Skeletal muscle tissue (tissue), 4 donors: ENCODE measurements around the gene DHRS7B. TPM values are rescaled to one million over a fixed set of nuclear protein-coding genes. Genes with fewer than 3 reads are reported as not detected.

Experiments
- H3K27ac ChIP-seq: one replicate; pipeline ENCODE4 v1.7.0; 2013; ENCODE audit warnings: mild to moderate bottlenecking, low read depth, low read length, inconsistent platforms
- H3K27me3 ChIP-seq, 3 donors: one replicate each; pipeline ENCODE4 v1.7.0; 2013; ENCODE audit warnings: low read length in 3 of 3; ENCODE audit not compliant: control insufficient read depth in 3 of 3, insufficient read depth in 3 of 3
- H3K36me3 ChIP-seq, 3 donors: one replicate each; pipeline ENCODE4 v1.7.0; 2013; ENCODE audit warnings: low read length in 3 of 3; ENCODE audit not compliant: control insufficient read depth in 3 of 3, insufficient read depth in 3 of 3
- H3K4me1 ChIP-seq, 3 donors: one replicate each; pipeline ENCODE4 v1.7.0; 2013; ENCODE audit warnings: low read length in 3 of 3, mild to moderate bottlenecking in 3 of 3; ENCODE audit not compliant: control insufficient read depth in 3 of 3, insufficient read depth in 3 of 3
- H3K4me3 ChIP-seq, 3 donors: one replicate each; pipeline ENCODE4 v1.7.0; 2013; ENCODE audit warnings: low read length in 3 of 3
- H3K9ac ChIP-seq, 3 donors: one replicate each; pipeline ENCODE4 v1.7.0; 2013; ENCODE audit warnings: low read length in 3 of 3, mild to moderate bottlenecking in 3 of 3, moderate library complexity in 2 of 3, low read depth in 1 of 3
- H3K9me3 ChIP-seq, 3 donors: one replicate each; pipeline ENCODE4 v1.7.0; 2013; ENCODE audit warnings: low read length in 3 of 3; ENCODE audit not compliant: control insufficient read depth in 3 of 3
- total RNA-seq: library from RNA; depleted of rRNA; stranded (reverse); fragments of >200 nt; gene quantifications from one replicate; pipeline ENCODE4 v1.2.3, GENCODE V29; 2014
- donor health status: Osteomylitis.

The DHRS7B gene
- total RNA-seq, 1 donor from 2014 or later, result 29.7 TPM

GRCh38 chr17:21210411-21211076 is 83.8 kb downstream of the DHRS7B start:
- Histone ChIP-seq H3K4me1 (peaks cover 66 to 79% (median 68%) of the 10 kb centered on the region in 3 donors), H3K27ac (peak overlapping the region; percentile 89), H3K9me3 (no peaks in the 10 kb centered on the region), H3K9ac (peak overlapping the region in 2 of 3 donors; percentile 51 to 82), H3K36me3 (peaks cover 3 to 16% (median 9%) of the 10 kb centered on the region in 3 donors), H3K27me3 (no peaks in the 10 kb centered on the region), H3K4me3 (peak overlapping the region in 2 of 3 donors; percentile 40 to 56)

- peak overlapping the region; percentile 7 to 97 (median 89) for H3K4me3 ChIP-seq
- no peaks in the 10 kb centered on the region for H3K27me3 ChIP-seq
- peak overlapping the region; percentile 57 to 100 (median 97) for H3K9ac ChIP-seq
- H3K36me3 ChIP-seq, result peaks cover 3 to 16% (median 9%) of the 10 kb centered on the region in 3 donors
- H3K9me3 ChIP-seq, result no peaks in the 10 kb centered on the region
- H3K27ac ChIP-seq, result peak overlapping the region; percentile 89
- H3K4me1 ChIP-seq, result peaks cover 59 to 74% (median 63%) of the 10 kb centered on the region in 3 donors
These were observed 85.2 kb downstream of the DHRS7B start for GRCh38 chr17:21211825-21212479.

- Histone ChIP-seq H3K27ac (peak overlapping the region; percentile 89), H3K9me3 (no peaks in the 10 kb centered on the region), H3K4me1 (peaks cover 59 to 70% (median 63%) of the 10 kb centered on the region in 3 donors), H3K9ac (peak overlapping the region; percentile 97 to 100 (median 97)), H3K4me3 (peak overlapping the region; percentile 88 to 97 (median 89)), H3K27me3 (no peaks in the 10 kb centered on the region), H3K36me3 (peaks cover 3 to 16% (median 9%) of the 10 kb centered on the region in 3 donors)
These were observed 86.3 kb downstream of the DHRS7B start for GRCh38 chr17:21212826-21213637.

- Histone ChIP-seq H3K9me3 (no peaks in the 10 kb centered on the region), H3K27me3 (no peaks in the 10 kb centered on the region), H3K36me3 (peaks cover 0 to 12% (median 9%) of the 10 kb centered on the region in 3 donors), H3K27ac (peak overlapping the region; percentile 89), H3K9ac (peak overlapping the region; percentile 97 to 100 (median 97)), H3K4me3 (peak overlapping the region; percentile 88 to 97 (median 89)), H3K4me1 (peaks cover 57 to 65% (median 58%) of the 10 kb centered on the region in 3 donors)
These were observed 86.9 kb downstream of the DHRS7B start for GRCh38 chr17:21213638-21214014.

- Histone ChIP-seq H3K36me3 (peaks cover 0 to 12% (median 9%) of the 10 kb centered on the region in 3 donors), H3K9ac (peak within 1 kb of the TSS; percentile 97 to 100 (median 98)), H3K27ac (peak within 1 kb of the TSS; percentile 89), H3K27me3 (no peaks in the 10 kb centered on the region), H3K4me1 (peaks cover 51 to 59% (median 53%) of the 10 kb centered on the region in 3 donors), H3K4me3 (peak within 1 kb of the TSS; percentile 88 to 97 (median 89)), H3K9me3 (no peaks in the 10 kb centered on the region)
These were observed 87.4 kb downstream of the DHRS7B start, which contains the start of gene TMEM11 for GRCh38 chr17:21214015-21214776. TSS of gene TMEM11 (minus strand) at chr17:21214161. CDS start at chr17:21214152, 9 bp downstream.

GRCh38 chr17:21214777-21215541 is 88.2 kb downstream of the DHRS7B start:
- H3K27me3 ChIP-seq, result no peaks in the 10 kb centered on the region
- H3K27ac ChIP-seq, result peak overlapping the region; percentile 89
- H3K9me3 ChIP-seq, result no peaks in the 10 kb centered on the region
- peak overlapping the region; percentile 97 to 100 (median 98) for H3K9ac ChIP-seq
- peaks cover 0 to 10% (median 9%) of the 10 kb centered on the region in 3 donors for H3K36me3 ChIP-seq
- peak overlapping the region; percentile 88 to 97 (median 89) for H3K4me3 ChIP-seq
- H3K4me1 ChIP-seq, result peaks cover 44 to 51% (median 45%) of the 10 kb centered on the region in 3 donors

GRCh38 chr17:21215935-21216334 is 89.2 kb downstream of the DHRS7B start:
- H3K27me3 ChIP-seq, result no peaks in the 10 kb centered on the region
- no peak overlapping the region for H3K4me3 ChIP-seq
- H3K27ac ChIP-seq, result peak overlapping the region; percentile 89
- peaks cover under 1 to 3% (median 2%) of the 10 kb centered on the region in 3 donors for H3K36me3 ChIP-seq
- H3K4me1 ChIP-seq, result peaks cover 35 to 42% (median 35%) of the 10 kb centered on the region in 3 donors
- no peaks in the 10 kb centered on the region for H3K9me3 ChIP-seq
- H3K9ac ChIP-seq, result no peak overlapping the region

- H3K27ac ChIP-seq, result no peak overlapping the region
- H3K4me1 ChIP-seq, result peaks cover 21 to 28% (median 21%) of the 10 kb centered on the region in 3 donors
- H3K36me3 ChIP-seq, result peaks cover 0 to 3% (median 0%) of the 10 kb centered on the region in 3 donors
- no peak overlapping the region for H3K4me3 ChIP-seq
- no peaks in the 10 kb centered on the region for H3K9me3 ChIP-seq
- H3K9ac ChIP-seq, result peak overlapping the region in 1 of 3 donors; percentile 3
- no peaks in the 10 kb centered on the region for H3K27me3 ChIP-seq
These were observed 90.6 kb downstream of the DHRS7B start for GRCh38 chr17:21217346-21217745.
